ENCODE measurements around the gene FAM24A. TPM values are rescaled to one million over a fixed set of nuclear protein-coding genes. Genes with fewer than 3 reads are reported as not detected.
A peak's percentile ranks its signal among the peaks of the same experiment; 100 is the strongest.

The FAM24A gene
- polyA plus RNA-seq, 1 experiment = not detected

- ChIA-PET POLR2A (no interaction called here), CTCF (interaction anchor here (1.5 kb wide), 1 partner anchor 31 kb away, joined by 6 read pairs; the partner anchor contains the start of gene PSTK)
- Histone ChIP-seq H3K4me3 (ENCODE audit: low read depth, low read length) (no peak overlapping the region), H3K27ac (ENCODE audit: low read depth, low read length) (no peak overlapping the region), H3K27me3 (ENCODE audit: control insufficient read depth, insufficient read depth, low read length) (no peaks in the 10 kb centered on the region), H3K9me3 (ENCODE audit: control insufficient read depth, insufficient read depth, low read length) (peaks cover under 1% of the 10 kb centered on the region; the same call in 1 of the 2 replicates)
- DNase-seq (ENCODE audit: low read depth, low spot score) = no peak
- TF ChIP-seq CTCF (IDR thresholded peaks at IDR 0.05; ENCODE audit: low read depth, low read length) = no peak
Measured at GRCh38 chr10:122949296-122949695, 38.9 kb downstream of the FAM24A start.

- H3K9me3 ChIP-seq (ENCODE audit: control insufficient read depth, insufficient read depth, low read length) = peaks cover 7% of the 10 kb centered on the region
- peak; percentile 99 for DNase-seq (ENCODE audit: low read depth, low spot score)
- H3K27me3 ChIP-seq (ENCODE audit: control insufficient read depth, insufficient read depth, low read length) = no peaks in the 10 kb centered on the region
- peak within 1 kb of the TSS; percentile 82 for H3K4me3 ChIP-seq (ENCODE audit: low read depth, low read length)
- H3K27ac ChIP-seq (ENCODE audit: low read depth, low read length) = peak within 1 kb of the TSS; percentile 77
- 0 out of 2 replicates have a peak, but pooled peaks have one; percentile 5 for TF ChIP-seq CTCF (IDR thresholded peaks at IDR 0.05; ENCODE audit: low read depth, low read length)
- POLR2A ChIA-PET = interaction anchor here (0.9 to 1.5 kb wide), 3 partner anchors 16 to 54 kb away, joined by 3 to 8 read pairs (median 6); partner anchors contain the start of genes IKZF5 and PSTK
- CTCF ChIA-PET = interaction anchor here (0.6 to 2.3 kb wide), 3 partner anchors 26 to 601 kb away, joined by 3 to 19 read pairs (median 4); partner anchors contain the start of gene PSTK
Measured at GRCh38 chr10:122953902-122954730, 43.7 kb downstream of the FAM24A start, which contains the start of gene C10orf88. Gene C10orf88 (minus strand): TSS chr10:122954227. CDS start chr10:122954178, 49 bp downstream.

GRCh38 chr10:122954731-122955050 lies 44.3 kb downstream of the FAM24A start:
- no peak for TF ChIP-seq CTCF (IDR thresholded peaks at IDR 0.05; ENCODE audit: low read depth, low read length)
- H3K9me3 ChIP-seq (ENCODE audit: control insufficient read depth, insufficient read depth, low read length) = peaks cover 7% of the 10 kb centered on the region
- H3K27me3 ChIP-seq (ENCODE audit: control insufficient read depth, insufficient read depth, low read length) = no peaks in the 10 kb centered on the region
- peak overlapping the region; percentile 33 for H3K27ac ChIP-seq (ENCODE audit: low read depth, low read length)
- peak overlapping the region; percentile 62 for H3K4me3 ChIP-seq (ENCODE audit: low read depth, low read length)
- POLR2A ChIA-PET = interaction anchor here (0.9 to 1.4 kb wide), 2 partner anchors 26 to 53 kb away, joined by 6 to 8 read pairs; partner anchors contain the start of genes IKZF5 and PSTK
- CTCF ChIA-PET = interaction anchor here (0.6 to 2.3 kb wide), 2 partner anchors 25 to 600 kb away, joined by 3 to 19 read pairs; partner anchors contain the start of gene PSTK
- no peak for DNase-seq (ENCODE audit: low read depth, low spot score)

GRCh38 chr10:122955892-122956291 lies 45.5 kb downstream of the FAM24A start:
- POLR2A ChIA-PET = no interaction called here
- TF ChIP-seq CTCF (IDR thresholded peaks at IDR 0.05; ENCODE audit: low read depth, low read length) = no peak
- Histone ChIP-seq H3K4me3 (ENCODE audit: low read depth, low read length) (no peak overlapping the region), H3K27ac (ENCODE audit: low read depth, low read length) (no peak overlapping the region), H3K27me3 (ENCODE audit: control insufficient read depth, insufficient read depth, low read length) (no peaks in the 10 kb centered on the region), H3K9me3 (ENCODE audit: control insufficient read depth, insufficient read depth, low read length) (peaks cover 7% of the 10 kb centered on the region)
- DNase-seq (ENCODE audit: low read depth, low spot score) = no peak
- CTCF ChIA-PET = interaction anchor here (2.3 kb wide), 1 partner anchor 24 kb away, joined by 19 read pairs; the partner anchor contains the start of gene PSTK

GRCh38 chr10:122957474-122957873 lies 47.1 kb downstream of the FAM24A start:
- no peak for TF ChIP-seq CTCF (IDR thresholded peaks at IDR 0.05; ENCODE audit: low read depth, low read length)
- ChIA-PET POLR2A (no interaction called here), CTCF (interaction anchor here (0.7 kb wide), 1 partner anchor 23 kb away, joined by 4 read pairs; no protein-coding TSS in a partner anchor)
- no peaks in the 10 kb centered on the region for H3K27me3 ChIP-seq (ENCODE audit: control insufficient read depth, insufficient read depth, low read length)
- no peak for DNase-seq (ENCODE audit: low read depth, low spot score)
- no peak overlapping the region for H3K4me3 ChIP-seq (ENCODE audit: low read depth, low read length)
- H3K9me3 ChIP-seq (ENCODE audit: control insufficient read depth, insufficient read depth, low read length) = peaks cover 7% of the 10 kb centered on the region
- no peak overlapping the region for H3K27ac ChIP-seq (ENCODE audit: low read depth, low read length)
